Fibroblast of pulmonary artery (primary cell): ENCODE data around the gene CDK5RAP3.
A peak's percentile ranks its signal among the peaks of the same experiment; 100 is the strongest.

Experiments used
- DNase-seq: peaks from one replicate; pipeline ENCODE4 v3.0.0-alpha.2; 2010; ENCODE audit warnings: low read depth
- H3K4me3 ChIP-seq: replicated peaks from 2 replicates; pipeline ENCODE4 v1.5.1; 2011; ENCODE audit warnings: low read depth, mild to moderate bottlenecking, control low read depth, low read length, moderate library complexity
- CTCF ChIP-seq: IDR thresholded peaks from 2 replicates; pipeline ENCODE4 v1.5.1; 2011; ENCODE audit warnings: mild to moderate bottlenecking, control low read depth, low read length, inconsistent platforms; ENCODE audit errors: missing control alignments

The CDK5RAP3 gene

GRCh38 chr17:47942568-47942967, 28.3 kb upstream of the CDK5RAP3 start:
- peak overlapping the region; percentile 86 for H3K4me3 ChIP-seq
- no peak for TF ChIP-seq CTCF
- DNase-seq = no peak

GRCh38 chr17:47945080-47945479, 25.8 kb upstream of the CDK5RAP3 start:
- DNase-seq = peak; percentile 70
- H3K4me3 ChIP-seq = no peak overlapping the region
- no peak for TF ChIP-seq CTCF

DNA sequence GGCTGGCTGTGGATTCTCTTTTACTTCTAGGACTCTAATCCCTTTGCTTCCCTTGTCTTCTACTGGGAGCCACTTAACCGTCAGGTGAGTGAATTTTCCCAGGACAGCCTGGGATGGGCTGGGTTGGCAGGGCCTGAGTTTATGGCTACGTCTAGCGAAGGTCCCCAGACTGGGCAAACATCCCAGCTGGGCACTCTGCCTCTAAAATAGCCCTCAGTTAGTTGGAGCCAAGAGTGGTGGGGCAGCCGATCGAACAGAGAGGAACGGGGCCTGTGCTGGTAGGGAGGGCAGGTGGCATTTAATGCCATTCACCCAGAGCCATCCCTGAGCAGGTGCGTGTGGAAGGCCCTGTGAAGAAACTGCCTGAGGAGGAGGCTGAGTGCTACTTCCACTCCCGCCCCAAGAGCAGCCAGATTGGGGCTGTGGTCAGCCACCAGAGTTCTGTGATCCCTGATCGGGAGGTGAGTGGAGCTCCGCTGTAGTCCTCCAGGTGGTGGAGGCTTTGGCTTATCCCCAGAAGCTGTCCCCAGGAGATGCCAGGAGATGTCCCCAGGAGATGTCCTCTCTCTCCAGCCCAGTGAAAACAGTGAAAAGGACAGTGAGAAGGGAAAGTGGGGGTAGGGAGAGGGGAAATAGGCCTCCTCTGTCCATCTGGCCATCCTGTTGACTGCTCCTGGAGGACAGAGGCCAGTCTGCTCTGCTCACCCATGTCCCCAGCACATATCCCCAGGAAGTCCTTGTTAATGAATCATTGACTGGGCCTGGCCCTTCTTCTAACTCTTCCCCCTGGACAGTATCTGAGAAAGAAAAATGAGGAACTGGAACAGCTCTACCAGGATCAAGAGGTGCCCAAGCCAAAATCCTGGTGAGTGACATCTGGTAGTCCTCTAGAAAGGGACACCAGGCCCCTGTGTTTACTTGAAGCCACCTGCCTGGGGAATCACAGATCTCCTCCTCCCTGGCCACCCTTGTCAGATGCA, 25.1 kb upstream of the CDK5RAP3 start:
- no peak overlapping the region for H3K4me3 ChIP-seq
- no peak for DNase-seq
- no peak for TF ChIP-seq CTCF

DNA sequence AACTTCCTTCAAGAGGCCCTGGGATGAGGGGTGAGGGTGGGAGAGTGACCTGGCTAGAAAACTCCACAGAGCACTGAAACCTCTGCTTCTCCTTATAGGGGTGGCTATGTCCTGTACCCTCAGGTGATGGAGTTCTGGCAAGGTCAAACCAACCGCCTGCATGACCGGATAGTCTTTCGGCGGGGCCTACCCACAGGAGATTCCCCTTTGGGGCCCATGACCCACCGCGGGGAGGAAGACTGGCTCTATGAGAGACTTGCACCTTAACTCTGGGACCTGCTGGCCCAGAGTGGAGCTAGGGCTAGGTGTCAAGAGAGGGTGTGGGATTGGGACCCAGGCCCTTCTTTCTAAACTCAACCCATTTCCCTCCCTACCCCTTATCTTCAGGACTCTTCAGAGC, 24.4 kb upstream of the CDK5RAP3 start:
- DNase-seq = no peak
- no peak overlapping the region for H3K4me3 ChIP-seq
- no peak for TF ChIP-seq CTCF

DNA sequence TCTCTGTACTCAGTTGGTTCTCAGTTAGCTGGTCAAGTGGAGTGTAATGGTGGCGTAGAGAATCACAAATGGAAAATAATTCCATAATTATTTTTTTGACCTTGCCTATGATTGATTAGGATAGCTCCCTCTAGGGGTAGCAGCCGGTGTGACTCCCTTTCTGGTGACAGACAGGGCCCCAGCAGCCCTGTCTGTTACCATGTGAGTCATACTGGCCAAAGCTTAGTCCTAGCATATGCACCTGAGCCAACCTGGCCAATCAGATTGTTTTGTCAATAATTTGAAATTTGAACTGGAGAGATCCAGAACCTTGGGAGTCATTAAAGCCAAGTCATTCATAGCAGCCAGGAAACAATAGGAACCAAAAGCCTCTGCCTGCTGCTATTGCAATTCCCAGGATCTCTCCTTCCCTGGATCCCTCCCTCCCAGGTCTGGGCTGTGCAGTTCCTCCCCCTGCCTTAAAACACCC, 23.9 kb upstream of the CDK5RAP3 start:
- peak; percentile 81 for DNase-seq
- H3K4me3 ChIP-seq = no peak overlapping the region
- peak; percentile 86 for TF ChIP-seq CTCF

- no peak for DNase-seq
- TF ChIP-seq CTCF = no peak
- H3K4me3 ChIP-seq = no peak overlapping the region
These were observed 22.2 kb upstream of the CDK5RAP3 start for GRCh38 chr17:47948706-47949196.
